Transverse colon (tissue), 4 donors: ENCODE data around the gene JPH3.

ENCODE experiments used
- EP300 ChIP-seq: sonication (generic); formaldehyde crosslinking; IDR thresholded peaks from one replicate; pipeline ENCODE4 v1.6.1; 2017; ENCODE audit warnings: antibody characterized with exemption, low read depth
- POLR2A ChIP-seq: fragments of 450-650 bp; IDR thresholded peaks from one replicate; pipeline ENCODE4 v1.6.1; 2016; ENCODE audit warnings: antibody characterized with exemption, mild to moderate bottlenecking, moderate library complexity
- POLR2AphosphoS5 ChIP-seq, 3 donors: sonication (generic); formaldehyde crosslinking; IDR thresholded peaks; one replicate each; pipeline ENCODE4 v1.6.1; 2016; ENCODE audit warnings: antibody characterized with exemption in 3 of 3
- TF ChIP-seq, protein P1 (sequence below), 5 experiments: fragments of 200-600 bp in 3 of 5; fragments of 450-650 bp in 2 of 5; sonication (generic) in 3 of 5; IDR thresholded peaks; 1 replicate in 2 of 5; 2 replicates in 3 of 5; pipeline ENCODE4 v1.5.1; 2016 to 2017; ENCODE audit warnings: antibody characterized with exemption in 5 of 5, inconsistent platforms in 3 of 5, mild to moderate bottlenecking in 2 of 5, moderate library complexity in 1 of 5

DNA sequence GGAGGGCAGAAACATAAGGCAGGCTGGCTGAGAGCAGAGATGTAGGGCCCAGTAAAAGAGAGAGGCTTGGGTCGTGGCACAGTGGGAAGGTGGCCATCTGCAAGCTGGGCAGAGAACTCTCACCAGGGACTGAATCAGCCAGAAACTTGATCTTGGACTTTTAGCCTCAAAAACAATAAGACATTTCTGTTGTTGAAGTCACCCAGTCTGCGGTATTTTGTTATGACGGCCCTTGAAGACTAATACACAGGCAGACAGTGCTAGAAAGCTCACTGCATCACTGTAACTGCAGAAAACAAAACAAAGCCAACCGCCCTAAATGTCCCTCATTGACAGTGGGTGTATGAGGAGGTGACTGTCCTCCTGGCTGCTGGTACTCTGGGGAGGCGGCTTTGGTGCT is 3.9 kb upstream of the JPH3 start:
- TF ChIP-seq POLR2AphosphoS5 (IDR thresholded peaks at IDR 0.05) (no peak), POLR2A (no peak), EP300 (no peak)
- TF ChIP-seq, protein P1, sequence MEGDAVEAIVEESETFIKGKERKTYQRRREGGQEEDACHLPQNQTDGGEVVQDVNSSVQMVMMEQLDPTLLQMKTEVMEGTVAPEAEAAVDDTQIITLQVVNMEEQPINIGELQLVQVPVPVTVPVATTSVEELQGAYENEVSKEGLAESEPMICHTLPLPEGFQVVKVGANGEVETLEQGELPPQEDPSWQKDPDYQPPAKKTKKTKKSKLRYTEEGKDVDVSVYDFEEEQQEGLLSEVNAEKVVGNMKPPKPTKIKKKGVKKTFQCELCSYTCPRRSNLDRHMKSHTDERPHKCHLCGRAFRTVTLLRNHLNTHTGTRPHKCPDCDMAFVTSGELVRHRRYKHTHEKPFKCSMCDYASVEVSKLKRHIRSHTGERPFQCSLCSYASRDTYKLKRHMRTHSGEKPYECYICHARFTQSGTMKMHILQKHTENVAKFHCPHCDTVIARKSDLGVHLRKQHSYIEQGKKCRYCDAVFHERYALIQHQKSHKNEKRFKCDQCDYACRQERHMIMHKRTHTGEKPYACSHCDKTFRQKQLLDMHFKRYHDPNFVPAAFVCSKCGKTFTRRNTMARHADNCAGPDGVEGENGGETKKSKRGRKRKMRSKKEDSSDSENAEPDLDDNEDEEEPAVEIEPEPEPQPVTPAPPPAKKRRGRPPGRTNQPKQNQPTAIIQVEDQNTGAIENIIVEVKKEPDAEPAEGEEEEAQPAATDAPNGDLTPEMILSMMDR (IDR thresholded peaks at IDR 0.05), result no peak
